GM21526 (cell line): ENCODE measurements around the gene DTD1.

Experiments used
- ATAC-seq: cut with Tn5 transposase; IDR thresholded peaks from one replicate; pipeline ENCODE4 v1.9.1; 2021; ENCODE audit warnings: moderate library complexity; ENCODE audit not compliant: unreplicated experiment, low FRiP score

Gene DTD1

GRCh38 chr20:18657575-18657974, 69.7 kb downstream of the DTD1 start:
- no peak for ATAC-seq

DNA sequence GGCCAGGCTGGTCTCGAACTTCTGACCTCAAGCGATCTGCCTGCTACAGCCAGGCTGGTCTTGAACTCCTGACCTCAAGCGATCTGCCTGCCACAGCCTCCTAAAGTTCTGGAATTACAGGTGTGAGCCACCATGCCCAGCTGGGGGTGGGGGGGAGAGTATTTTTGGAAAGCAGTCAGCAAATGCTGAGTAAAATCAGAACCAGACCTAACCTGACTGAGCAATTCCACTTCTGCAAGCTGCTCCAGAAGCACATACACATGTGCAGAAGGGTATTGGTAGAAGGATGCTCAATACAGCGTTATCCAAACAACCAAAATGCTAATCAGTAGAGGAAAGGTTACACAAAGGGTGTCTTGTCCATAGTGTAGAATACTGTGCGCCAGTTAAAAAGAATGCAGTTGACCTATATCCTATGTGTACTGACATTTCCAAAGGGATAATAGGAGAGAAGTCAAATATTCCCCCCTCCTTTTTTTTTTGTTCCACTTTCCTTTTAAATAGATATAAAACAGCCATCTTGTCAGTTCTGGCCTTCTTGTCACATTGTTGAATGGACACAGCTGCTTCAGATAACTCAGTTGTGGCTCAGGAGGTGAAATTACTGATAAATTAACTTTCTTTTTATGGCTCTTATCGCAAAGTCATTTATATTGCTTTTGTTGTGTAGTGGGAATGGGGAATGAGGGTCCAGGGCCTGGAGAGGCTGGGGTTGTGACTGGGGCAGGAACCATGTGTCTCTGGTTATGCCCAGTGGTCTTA, 74.6 kb downstream of the DTD1 start:
- ATAC-seq = peak; percentile 57

GRCh38 chr20:18663932-18664331, 76.1 kb downstream of the DTD1 start:
- no peak for ATAC-seq

DNA sequence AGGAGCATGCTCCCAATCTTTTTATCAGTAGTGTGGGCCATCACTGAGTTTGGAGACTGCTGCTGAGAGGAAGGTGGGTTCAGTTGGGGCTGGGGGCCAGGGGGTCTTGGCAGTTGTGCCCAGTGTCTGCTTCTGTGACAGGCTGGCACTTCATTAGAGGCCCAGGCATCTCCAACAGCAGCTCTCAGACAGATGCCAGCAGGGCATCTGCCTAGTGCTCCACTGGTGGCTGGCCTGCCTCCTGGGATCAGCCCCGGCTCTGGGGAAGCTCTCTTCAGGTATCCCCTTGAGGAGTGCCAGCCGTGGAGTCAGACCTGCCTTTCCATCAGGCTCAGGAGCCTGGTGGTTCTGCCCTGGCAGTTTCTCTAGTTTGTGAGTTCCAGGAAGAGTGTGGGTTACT, 77.3 kb downstream of the DTD1 start:
- ATAC-seq = no peak

- no peak for ATAC-seq
Observed at GRCh38 chr20:18666803-18667415, 79.1 kb downstream of the DTD1 start.

- no peak for ATAC-seq
Observed at GRCh38 chr20:18669241-18670019, 81.6 kb downstream of the DTD1 start.

GRCh38 chr20:18671203-18671710, 83.4 kb downstream of the DTD1 start:
- ATAC-seq = no peak

GRCh38 chr20:18672834-18673233, 85.0 kb downstream of the DTD1 start:
- no peak for ATAC-seq

- ATAC-seq = no peak
Observed at GRCh38 chr20:18676396-18676795, 88.5 kb downstream of the DTD1 start.

DNA sequence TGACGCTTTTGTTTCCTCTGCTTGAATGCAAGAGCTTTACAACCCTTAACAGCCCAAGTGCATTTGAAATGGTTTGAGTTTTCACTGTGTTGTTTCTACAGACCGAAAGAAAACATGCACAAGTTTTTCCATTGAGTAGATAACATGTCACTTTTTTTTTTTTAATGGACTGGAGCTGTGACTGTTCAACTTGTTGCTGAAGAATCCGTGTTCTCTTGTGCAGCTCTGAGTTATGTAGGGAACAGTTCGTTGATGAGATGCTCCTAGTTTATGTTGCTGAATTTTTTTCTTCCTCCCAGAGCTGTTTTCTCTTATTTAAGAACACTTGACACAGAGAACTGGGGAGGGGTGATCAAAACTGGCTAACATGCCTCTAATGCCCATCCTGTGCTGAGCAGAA, 89.3 kb downstream of the DTD1 start:
- no peak for ATAC-seq

DNA sequence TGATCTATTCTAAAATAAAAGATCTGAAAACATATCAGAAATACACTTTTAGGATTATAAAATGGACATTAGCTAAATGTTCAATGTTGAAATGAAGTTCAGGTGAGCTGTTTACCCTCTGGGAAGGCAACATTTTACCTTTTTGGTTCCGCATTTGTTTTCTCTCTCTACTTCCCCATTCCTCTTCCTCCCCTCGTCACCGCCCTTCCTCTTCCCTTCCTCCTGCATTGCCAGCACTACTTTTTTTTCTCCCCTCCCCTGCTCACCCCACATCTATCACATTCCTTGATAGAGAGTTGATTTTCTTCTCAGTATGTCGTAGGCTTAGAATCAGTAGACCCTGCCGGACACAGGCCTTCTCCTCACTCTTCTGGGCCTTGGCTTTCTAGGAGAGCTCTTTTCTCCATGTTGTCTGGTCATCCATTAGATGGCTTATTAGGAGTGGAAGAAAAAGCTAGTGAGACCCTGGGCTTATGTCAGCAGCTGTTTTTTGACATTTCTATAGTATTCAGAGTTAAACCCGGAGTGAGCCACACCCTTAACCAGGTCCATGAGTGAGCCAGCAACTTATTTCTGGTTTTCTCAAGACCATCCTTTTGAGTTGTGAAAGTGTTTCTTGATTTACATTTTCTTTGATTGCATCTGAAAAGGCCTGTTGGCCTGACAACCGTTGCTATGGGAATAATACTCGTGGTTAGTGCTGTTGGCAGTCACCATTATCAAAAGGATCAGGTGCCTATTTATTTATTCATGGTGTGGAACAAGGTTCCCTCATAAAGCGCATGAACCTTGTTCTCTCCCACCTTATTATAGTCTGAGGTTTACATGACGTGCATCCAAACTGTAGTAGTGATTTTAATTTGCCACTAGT, 90.9 kb downstream of the DTD1 start:
- ATAC-seq = no peak

DNA sequence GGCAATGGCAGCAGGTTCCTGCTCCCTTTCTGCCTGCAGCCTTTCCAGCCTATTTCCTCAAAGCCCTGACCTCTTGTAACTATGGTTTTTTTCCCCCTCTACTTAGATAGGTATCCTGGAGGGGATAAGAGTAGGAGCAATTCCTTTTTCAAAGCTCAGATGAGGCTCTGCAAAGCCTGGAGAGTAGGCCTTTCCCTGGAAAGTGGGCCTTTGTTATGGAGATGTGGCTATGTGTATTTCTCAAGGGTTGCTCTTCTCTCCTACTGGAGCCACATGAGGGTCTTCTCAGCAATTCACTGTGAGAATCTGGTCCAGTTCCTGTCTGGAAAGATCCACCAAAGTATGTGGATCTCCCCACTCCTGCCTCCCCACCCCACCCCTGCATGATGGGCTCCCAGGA, 96.0 kb downstream of the DTD1 start:
- no peak for ATAC-seq

GRCh38 chr20:18684775-18685174, 96.9 kb downstream of the DTD1 start:
- no peak for ATAC-seq

DNA sequence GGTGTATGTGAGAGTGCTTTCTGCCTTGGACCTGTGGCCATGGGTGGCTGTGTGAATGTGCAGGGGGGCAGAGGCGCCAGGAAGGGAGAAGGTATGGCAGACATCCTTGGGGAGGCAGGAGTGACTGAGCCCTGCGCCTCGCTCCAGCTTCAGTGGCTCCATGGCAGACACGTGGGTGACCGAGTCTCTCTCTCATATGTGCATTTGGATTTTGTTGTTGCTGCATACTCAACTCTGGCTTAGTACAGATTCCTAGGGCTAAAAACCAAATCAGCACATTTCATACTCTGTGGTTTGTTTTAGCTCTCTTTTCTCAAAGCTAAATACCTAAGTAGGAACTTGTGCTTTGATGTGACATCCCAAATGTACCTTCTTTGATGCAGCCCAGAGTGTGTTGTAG, 97.6 kb downstream of the DTD1 start:
- ATAC-seq = no peak

DNA sequence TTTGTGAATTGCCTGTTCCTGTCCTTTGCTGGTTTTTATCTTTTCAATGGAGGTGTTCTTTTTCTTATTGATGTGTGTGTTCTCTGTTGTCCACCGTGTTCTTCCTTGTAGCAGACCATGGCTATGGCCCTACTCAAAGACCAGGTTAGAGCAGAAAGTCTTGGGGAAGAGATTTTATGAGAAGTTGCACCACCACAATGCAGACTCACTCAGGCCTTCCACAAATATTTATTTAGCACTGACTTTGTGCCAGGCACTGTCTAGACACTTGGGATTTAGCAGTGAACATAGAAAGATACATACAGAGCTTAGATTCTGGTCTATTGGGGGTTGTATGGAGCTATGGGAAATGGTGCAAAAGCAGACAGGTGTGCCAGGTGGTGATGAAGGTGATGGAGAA, 98.8 kb downstream of the DTD1 start:
- ATAC-seq = no peak

- no peak for ATAC-seq
Observed at GRCh38 chr20:18688676-18689075, 100.8 kb downstream of the DTD1 start.

- ATAC-seq = no peak
Observed at GRCh38 chr20:18689557-18689956, 101.7 kb downstream of the DTD1 start.

DNA sequence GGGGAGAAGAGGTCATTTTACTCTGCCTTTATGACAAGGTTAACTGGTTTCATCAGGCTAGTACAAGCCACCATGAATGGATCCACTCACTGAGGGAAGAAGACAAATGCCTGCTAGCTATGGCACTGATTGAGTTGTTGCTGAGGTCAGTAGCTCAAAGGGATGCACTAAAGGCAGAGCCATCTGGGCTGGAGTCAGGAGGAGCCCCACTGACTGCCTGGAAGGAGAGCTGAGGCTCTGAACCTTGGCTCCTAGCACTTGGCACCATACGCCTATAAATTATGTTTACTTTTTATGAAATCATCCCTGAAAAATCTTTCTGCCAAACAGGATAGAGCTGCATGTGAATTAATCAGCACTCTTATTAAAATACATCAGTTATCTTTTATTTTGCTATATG, 104.6 kb downstream of the DTD1 start:
- no peak for ATAC-seq

- ATAC-seq = no peak
Observed at GRCh38 chr20:18694071-18694470, 106.2 kb downstream of the DTD1 start.

DNA sequence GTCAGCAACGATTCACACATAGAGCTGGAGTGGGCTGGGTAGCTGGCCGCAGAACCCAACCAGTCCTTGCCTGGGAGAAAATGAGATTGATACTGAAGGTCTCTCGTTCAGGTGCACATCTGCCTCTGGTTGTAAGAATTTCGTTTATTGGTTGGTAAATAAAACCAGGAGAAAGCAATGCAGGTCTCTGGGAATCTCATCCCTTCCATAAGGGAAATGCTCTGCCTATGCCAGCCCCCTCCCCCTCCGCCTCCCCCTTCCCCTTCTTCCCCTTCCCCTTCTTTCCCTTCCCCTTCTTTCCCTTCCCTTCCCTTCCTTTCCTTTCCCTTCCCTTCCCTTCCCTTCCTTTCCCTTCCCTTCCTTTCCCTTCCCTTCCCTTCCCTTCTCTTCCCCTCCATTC, 107.3 kb downstream of the DTD1 start:
- ATAC-seq = no peak
